Keratinocyte (primary cell): ENCODE measurements around the gene ODF2L.

Source experiments
- EZH2 ChIP-seq: IDR thresholded peaks from one replicate; pipeline ENCODE4 v1.6.1; 2012; ENCODE audit warnings: inconsistent platforms, mild to moderate bottlenecking, low read length, moderate library complexity
- TF ChIP-seq, protein P1 (sequence below), 3 experiments: IDR thresholded peaks in 1 of 3; conservative IDR thresholded peaks in 1 of 3; optimal IDR thresholded peaks in 1 of 3; 2 replicates in 2 of 3; 3 replicates in 1 of 3; pipeline versions ENCODE3 to v1.5.1; 2011; ENCODE audit warnings: low read length in 3 of 3, mild to moderate bottlenecking in 3 of 3, moderate library complexity in 2 of 3, control low read depth in 1 of 3, inconsistent platforms in 1 of 3; ENCODE audit not compliant: insufficient read depth in 2 of 3; ENCODE audit errors: extremely low read depth in 1 of 3

DNA sequence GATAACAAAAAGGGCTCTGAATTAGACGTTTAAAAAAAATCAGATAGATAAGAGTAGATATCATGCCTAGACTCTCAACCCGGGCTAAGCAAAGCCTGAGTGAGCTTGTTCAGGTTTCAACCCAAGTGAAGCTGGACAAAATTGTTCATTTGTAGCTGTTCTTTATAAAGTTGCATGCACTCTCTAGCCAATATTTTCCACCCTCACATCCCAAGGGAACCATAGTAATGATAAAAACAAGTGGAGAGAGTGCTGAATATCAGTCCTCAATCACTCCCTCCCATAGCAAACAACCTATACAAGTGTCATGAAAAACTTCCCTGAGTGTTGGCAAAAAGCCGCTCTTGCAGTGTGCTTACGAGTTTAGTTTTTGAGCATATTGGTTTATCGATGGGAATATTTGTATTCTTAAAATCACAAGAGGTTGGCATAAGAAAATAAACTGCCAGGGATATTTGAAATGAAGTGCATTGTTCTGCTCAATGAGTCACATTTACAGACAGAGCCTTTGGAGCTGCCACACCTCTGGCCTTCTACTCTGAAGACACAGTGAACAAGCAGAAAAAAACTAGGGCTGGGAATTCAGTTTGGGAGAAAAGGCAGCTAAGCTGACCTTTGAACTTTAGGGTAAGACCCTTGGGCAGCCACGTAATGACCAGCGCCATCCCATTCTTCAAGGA is 25.6 kb upstream of the ODF2L start:
- TF ChIP-seq EZH2: no peak
- TF ChIP-seq, protein P1, sequence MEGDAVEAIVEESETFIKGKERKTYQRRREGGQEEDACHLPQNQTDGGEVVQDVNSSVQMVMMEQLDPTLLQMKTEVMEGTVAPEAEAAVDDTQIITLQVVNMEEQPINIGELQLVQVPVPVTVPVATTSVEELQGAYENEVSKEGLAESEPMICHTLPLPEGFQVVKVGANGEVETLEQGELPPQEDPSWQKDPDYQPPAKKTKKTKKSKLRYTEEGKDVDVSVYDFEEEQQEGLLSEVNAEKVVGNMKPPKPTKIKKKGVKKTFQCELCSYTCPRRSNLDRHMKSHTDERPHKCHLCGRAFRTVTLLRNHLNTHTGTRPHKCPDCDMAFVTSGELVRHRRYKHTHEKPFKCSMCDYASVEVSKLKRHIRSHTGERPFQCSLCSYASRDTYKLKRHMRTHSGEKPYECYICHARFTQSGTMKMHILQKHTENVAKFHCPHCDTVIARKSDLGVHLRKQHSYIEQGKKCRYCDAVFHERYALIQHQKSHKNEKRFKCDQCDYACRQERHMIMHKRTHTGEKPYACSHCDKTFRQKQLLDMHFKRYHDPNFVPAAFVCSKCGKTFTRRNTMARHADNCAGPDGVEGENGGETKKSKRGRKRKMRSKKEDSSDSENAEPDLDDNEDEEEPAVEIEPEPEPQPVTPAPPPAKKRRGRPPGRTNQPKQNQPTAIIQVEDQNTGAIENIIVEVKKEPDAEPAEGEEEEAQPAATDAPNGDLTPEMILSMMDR (optimal IDR thresholded peaks at IDR 0.05 in 1 of 3, IDR thresholded peaks at IDR 0.05 in 1 of 3, conservative IDR thresholded peaks at IDR 0.05 in 1 of 3; ENCODE audit: extremely low read depth in 1 of 3, insufficient read depth in 2 of 3, low read length in 3 of 3): no peak
